ENCODE data around the gene PRELID2.
"Not testable (repeated sequence)": the region's sequence is repeated elsewhere in the genome, so short reads cannot be mapped to it uniquely, and the experiment has no call there.

Gene PRELID2

DNA sequence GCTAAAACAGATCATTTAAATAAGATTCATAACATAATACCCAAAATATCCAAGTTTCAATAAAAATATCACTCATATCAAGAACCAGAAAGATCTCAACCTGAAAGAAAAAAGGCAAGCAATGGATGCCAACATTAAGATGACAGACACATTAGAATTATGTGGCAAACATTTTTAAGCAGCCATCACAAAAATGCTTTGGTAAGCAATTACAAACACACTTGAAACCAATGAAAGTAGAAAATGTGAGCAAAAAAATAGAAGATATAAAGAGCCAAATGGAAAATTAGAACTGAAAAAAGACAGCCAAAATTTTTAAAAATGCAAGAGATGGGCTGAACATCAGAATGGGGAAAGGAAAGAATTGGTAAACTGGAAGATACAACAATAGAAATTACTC is 96.9 kb downstream of the PRELID2 start:
- no peak for DNase-seq

DNA sequence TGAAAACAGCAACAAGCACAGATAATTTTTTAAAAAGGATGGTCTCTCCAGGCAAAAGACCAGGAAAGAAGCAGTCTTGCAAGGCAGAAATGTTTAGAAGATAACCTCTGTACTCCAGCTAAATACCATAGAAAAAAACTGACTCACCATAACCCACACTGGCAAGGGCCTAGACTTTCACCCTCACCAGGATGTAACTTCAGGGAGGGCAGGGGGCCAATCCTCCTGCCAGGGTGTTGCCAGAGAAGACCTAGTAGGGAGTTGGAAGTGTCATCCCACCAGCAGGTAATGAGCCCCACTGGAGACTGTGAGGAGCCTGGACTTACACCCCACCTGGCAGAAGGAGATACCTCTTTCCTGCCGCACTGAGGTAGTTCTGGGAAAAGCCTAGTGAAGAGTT is 97.6 kb downstream of the PRELID2 start:
- no peak for DNase-seq

DNA sequence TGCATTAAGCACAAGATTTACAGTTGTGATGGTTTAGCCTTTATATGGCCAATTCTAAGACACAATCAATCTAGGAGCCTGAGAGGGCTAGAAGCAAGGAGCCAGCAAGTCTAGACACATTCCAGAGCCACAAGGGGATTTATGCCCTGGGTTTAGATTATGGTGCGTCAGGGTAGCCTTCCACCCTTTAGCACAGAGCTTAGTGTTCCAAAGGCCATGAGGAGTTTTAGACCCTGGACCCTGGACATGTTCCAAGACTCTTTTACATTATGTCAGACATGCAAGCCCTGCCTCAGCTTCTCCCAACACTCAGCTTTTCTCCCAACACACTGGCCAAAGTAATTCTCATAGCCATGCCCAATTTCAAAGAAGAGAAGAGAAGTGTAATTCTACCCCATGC is 105.2 kb downstream of the PRELID2 start:
- not testable (repeated sequence) for DNase-seq

DNA sequence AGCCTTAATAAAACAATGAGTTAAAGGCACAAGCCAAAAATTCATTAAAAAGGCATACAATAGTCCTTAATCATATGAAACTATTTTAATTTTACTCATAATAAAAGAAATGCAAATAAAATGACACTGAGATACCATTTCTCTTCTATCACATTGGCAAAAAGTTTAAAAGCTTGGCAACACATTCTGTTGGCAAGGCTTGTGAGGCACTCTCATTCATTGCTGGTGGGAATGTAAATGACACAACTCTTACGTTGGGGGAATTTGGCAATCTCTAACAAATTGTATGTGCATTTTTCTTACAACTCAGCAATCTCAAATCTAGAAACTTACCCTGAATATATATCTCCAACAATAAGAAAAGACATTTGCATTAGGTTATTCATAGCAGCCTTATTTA is 111.6 kb downstream of the PRELID2 start:
- DNase-seq: no peak

DNA sequence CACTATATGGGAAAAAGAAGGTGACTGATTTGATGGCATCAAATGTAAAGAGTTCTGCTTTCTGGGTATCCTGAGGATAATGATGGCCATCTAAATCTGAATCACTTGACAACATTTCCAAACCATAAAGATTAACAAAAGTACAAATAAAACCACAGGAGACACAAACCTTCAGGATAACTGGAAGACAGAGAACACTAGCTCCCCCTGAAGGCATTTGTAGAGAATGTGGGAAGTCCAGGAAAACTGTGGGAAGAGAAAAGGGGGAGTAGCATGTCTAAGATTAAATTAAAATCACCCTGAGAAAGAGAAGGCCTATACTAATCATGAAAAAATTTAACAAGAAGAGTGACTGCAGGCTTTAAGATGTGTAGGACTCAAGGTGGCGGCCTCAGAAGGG is 116.2 kb downstream of the PRELID2 start:
- no peak for DNase-seq

DNA sequence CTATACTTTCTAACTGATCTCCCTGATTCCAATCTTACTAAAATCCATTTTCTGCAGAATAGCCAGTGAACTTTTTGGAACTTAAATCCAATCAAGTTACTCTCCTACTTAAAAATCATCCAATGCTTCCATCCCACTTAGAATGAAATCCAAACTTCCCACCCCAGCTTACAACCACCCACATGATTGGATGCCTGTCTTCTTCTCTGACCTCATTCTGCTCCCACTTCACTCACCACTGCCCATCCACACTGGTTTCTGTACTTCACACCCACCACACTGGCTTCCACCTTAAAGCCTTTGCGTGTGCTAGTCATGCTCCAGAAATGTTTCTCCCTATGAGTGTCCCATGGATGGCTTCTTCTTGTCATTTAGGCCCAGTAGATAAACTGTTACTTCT is 119.7 kb downstream of the PRELID2 start:
- no peak for DNase-seq

DNA sequence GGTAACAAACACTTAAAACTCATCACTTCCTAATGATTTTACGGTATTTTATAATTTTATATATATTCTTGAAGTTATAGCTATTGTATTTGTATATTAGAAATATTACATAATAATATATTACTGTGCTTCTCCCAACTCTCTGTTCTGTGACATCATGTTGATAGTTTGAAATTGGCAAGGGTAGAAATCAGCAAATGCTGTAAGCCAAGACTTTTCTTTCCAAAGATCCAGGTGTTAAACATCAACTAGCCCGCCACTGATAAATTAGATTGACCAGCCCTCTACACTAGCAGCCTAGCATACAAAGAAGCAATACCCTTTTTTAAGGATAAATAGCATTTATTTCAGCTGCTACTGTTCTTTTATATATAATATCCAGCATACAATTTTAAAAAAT is 122.9 kb downstream of the PRELID2 start:
- no peak for DNase-seq

DNA sequence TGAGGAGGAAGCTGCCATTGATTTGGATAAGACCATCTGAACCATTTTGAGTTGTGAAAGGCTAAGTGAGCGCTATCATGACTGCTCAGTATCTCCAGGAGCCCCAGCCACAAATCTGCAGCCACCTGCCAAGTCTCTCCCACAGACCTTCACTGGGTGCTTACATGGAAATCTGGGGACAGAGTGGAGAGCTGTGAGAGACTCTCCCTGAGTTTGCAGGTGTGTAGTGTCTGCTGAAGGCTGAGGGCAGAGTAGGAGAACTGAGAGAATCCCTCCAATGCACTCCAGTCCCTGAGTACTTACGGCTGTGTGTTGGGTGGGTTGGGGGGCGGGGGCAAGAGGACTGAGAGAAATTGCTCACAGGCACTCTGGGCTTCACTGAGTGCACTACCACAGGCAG is 123.7 kb downstream of the PRELID2 start:
- DNase-seq: no peak
